ENCODE data around the gene BHLHE40.

Gene BHLHE40

DNA sequence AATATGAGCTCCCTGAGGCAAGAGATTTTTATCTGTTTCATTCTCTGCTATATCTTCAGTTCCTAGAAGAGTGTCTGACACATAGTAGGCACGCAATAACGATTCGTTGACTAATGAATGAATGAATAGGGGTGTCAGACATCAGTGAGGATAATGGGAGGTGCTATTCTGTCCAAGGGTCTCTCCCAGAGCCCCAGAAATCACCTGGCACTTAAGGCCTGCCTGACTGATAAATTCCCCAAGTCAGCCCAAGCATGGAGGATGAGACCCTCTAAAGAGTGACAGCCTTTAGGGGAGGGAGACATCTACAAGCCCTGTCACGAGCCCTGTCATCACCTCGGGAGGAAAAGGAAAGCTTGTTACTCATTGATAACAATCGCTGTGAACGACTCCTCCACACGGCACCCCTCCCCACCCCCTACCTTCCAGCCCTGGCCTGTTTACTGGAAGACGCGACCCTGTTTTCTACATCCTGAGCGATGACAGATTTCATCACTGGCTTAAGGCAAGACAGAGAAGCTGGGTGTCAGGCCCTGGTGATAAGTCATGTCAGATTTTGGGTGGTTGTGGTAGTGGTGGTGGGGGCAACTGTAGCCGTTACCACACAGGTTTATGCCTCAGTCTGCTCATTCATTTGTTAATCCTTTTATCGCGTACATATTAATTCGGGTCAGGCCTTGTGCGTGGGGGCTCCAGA lies 23.1 kb downstream of the BHLHE40 start:
- no peak for DNase-seq (ENCODE audit: low spot score)

DNA sequence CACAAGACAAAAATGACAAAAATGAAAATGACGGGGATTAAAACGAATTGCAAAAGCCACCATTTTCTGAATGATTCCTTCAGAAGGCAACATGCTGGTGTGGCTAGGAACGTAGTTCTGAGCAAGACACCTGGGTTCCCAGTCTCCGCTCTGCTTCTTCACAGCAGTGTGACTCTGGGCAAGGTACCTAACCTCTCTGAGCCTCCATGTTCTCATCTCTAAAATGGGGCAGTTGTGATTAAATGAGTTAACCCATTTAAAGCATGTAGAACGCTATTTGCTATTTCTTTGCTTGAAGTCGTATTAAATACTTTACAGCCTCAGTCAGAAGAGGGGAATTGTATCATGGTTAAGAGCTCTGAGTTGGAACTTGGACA lies 23.6 kb downstream of the BHLHE40 start:
- DNase-seq (ENCODE audit: low spot score) = no peak

DNA sequence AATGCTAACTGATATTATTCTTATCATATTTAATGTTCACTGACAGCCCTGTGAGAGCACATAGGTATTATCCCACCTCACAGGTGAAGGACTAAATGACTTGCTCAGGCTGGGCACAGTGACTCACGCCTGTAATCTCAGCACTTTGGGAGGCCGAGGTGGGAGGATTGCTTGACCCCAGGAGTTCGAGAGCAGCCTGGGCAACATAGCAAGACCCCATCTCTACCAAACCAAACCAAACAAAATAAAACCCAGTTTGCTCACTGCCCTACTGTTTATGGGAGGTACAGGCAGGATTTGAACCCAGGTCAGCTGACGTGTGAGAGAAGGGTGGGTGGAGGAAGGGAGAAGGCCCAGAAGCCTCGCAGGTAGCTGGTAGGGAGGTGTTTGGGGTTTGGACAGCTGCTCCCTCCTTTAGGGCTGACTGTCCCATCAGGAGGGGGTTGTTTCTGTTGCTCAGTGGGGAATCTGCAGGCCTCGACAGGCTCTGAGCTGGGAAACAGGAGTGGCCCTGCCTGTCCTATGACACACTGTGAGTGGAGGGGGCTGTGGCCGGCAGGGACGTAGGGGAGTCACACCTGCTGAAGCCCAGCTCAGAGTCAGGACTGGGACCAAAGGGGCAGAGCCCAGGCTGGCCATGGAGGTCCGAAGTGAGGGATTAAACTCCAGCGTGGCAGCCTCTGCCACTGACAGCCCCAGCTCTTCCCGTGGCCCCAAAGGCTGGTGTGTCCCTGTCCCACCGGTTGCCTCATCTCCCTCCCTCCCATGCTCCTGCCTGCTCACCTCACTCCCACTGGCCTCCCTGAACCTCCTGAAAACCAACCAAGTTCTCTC lies 25.3 kb downstream of the BHLHE40 start:
- no peak for DNase-seq (ENCODE audit: low spot score)

GRCh38 chr3:5005367-5005766 lies 26.1 kb downstream of the BHLHE40 start:
- DNase-seq (ENCODE audit: low spot score) = no peak

- DNase-seq (ENCODE audit: low spot score) = peak; percentile 36
These were observed 27.5 kb downstream of the BHLHE40 start for GRCh38 chr3:5006755-5007202.

DNA sequence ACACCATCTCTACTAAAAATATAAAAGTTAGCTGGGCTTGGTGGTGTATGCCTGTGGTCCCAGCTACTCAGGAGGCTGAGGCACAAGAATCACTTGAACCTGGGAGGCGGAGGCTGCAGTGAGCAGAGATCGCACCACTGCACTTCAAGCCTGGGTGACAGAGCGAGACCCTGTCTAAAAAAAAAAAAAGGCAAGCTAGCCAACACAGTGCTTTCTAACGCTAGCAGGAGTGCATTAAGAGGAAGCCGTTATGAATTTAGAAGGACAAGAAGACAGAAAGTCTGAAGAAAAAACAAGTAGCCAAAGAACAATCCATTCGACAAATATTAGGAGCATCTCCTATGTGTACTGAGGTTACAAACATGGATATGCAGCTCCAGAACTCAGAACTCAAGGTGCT lies 28.6 kb downstream of the BHLHE40 start:
- DNase-seq (ENCODE audit: low spot score) = no peak

DNA sequence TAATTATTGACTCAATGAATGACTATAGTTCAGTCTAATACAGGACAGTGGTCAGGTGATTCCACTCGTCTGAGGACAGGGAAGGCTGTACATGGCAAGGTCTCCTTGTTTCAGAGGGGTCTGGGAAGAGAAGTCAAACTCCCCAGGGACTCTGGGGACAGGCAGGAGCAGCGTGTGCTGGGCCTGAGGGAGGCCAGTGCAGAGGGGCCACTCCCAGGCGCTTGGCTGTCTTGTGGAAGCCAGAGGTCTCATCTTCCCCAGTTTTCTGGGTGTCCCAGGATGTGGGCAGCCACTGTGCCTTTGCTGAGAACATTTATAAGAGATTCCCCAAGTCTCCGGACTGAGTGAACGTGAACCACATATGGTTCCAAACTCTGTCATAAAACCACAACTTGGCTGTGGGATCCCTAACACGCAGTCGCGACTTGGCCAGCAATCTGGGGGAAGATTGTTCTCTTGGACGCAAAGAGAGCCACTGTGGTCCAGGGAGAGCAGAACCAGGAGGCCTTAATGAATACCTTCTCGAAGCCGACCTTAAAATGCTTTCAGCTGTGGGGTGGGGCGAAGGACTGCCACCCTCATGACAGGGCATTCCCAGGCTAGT lies 30.4 kb downstream of the BHLHE40 start:
- DNase-seq (ENCODE audit: low spot score) = no peak

GRCh38 chr3:5010140-5010539 lies 30.9 kb downstream of the BHLHE40 start:
- DNase-seq (ENCODE audit: low spot score) = no peak

GRCh38 chr3:5010706-5011554 lies 31.7 kb downstream of the BHLHE40 start:
- no peak for DNase-seq (ENCODE audit: low spot score)

DNA sequence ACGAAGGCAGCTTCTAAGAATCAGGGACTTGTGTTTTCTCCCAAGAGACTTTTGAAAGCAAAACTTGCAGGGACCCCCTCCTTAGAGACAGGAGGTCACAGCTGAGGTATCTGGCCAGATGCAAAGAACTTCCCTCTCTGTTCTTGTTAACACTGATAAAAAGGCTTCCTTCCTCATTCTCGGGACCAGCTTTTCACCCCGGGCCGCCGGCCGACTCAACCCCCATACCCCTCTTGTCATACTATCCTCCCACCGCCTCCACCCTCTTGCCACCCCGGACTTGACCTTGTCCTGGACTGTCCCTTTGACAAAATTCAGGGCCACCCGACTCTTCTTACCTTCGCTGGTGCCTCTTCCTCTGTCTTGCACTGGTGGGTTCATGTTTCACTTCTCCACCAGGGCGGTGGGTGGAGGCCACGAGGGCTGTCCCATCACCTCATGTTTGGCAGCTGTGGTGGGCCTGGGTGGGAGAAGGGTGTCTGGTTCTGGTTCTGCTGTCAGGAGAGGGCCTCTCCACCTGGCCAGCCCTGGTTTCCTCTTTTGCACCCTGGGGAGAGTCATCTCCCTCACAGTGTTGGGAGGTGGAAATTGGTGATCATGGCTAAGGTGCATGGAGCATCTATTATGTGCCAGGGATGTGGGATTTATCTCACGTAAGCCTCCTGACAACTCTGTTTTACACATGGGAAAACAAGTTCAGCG lies 32.5 kb downstream of the BHLHE40 start:
- DNase-seq (ENCODE audit: low spot score) = peak; percentile 83

DNA sequence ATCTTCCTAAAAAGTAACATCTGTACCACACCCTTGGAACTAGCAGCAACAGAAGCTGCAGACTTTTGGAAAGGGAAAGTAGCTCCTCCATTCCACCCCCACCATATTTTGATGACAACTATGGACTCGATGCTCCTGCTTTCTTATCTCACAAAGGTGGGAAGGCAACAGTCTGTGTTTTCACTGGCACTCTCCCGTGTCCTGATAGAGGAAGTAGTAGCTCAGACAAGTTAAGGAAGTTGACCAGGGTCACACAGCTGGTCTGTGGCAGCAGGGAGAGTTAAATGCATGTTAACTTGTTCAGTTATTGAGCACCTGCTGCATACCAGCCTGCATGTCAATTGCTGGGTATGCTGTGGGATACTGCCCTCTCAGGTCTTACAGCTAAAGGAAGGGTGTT lies 33.1 kb downstream of the BHLHE40 start:
- peak; percentile 32 for DNase-seq (ENCODE audit: low spot score)

- no peak for DNase-seq (ENCODE audit: low spot score)
These were observed 34.0 kb downstream of the BHLHE40 start for GRCh38 chr3:5013021-5013906.

DNA sequence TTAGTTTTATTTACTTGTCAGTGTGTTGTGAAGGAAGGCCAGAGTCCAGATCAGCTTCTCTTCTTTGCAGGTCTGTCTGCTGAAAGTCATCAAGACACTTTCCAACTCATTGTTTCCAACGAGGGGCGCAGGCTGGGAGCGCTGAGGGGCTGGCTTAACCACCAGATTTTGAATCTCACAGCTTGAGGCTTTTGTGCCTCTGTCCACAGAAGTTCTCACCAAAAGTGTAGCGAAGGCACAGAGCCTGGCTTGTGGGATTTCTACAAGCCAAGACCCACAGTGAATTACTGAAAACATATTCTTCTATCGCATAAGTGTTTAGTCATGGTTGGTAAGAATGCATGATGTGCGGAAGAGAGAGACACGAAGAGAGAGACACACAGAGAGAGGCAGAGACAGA lies 35.2 kb downstream of the BHLHE40 start:
- no peak for DNase-seq (ENCODE audit: low spot score)

DNA sequence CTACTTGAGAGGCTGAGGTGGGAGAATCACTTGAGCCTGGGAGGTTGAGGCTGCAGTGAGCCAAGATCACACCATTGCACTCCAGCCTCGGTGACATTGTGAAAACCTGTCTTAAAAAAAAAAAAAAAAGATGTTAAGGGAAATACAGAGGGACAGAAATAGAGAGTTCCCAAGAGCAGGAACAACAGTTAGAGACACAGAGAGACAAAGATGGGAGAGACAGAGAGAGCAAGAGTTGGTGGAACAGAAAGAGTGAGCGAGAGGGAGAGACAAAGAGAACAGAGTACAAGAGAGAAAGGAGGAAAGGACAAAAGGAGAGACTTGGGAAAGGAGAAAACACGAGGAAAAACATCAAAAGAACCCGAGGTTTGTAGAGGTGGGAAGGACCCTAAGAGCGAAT lies 35.8 kb downstream of the BHLHE40 start:
- no peak for DNase-seq (ENCODE audit: low spot score)

DNA sequence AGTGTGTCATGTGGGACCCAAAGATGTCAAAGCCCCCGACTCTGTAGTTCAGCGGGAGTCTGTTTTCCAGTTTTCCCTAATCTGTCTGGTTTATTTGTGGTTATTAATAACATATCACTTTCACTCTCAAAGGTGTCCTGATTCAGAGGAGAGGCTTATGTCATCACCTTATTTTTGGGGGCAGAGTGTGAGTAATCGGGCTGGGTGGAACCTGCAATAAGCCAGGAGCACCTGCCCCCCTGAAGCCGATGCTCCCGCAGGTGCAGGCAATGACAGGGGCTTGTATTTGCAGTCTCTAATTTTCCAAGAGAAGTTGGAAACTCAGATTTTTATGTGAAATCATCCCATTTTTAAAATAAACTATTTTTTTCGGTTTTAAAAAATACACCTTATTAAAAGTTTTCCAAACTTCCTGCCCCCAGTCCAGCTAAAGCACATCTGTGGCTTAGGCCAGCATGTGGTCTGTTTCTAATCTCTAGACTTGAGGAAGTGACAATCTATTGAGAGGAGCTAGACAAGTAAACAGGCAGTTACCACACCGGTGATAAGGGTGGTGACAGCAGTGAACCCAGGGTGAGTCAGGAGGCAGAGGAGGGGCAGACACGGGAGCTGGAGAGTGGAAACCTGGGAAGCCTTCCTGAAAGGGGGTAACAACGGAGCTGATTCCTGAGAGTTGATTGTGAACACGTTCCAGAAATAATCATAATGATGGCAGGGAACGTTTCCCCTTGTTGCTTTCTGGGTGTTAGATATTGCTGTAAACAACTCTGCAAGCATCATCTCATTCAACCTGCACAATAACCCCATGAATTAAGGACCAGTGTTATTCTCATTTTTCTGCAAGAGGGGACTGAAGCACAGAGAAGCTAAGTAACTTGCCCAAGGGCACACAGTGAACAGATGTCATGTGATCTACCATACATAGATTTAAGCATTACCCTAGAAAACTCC lies 37.2 kb downstream of the BHLHE40 start:
- DNase-seq (ENCODE audit: low spot score) = no peak

DNA sequence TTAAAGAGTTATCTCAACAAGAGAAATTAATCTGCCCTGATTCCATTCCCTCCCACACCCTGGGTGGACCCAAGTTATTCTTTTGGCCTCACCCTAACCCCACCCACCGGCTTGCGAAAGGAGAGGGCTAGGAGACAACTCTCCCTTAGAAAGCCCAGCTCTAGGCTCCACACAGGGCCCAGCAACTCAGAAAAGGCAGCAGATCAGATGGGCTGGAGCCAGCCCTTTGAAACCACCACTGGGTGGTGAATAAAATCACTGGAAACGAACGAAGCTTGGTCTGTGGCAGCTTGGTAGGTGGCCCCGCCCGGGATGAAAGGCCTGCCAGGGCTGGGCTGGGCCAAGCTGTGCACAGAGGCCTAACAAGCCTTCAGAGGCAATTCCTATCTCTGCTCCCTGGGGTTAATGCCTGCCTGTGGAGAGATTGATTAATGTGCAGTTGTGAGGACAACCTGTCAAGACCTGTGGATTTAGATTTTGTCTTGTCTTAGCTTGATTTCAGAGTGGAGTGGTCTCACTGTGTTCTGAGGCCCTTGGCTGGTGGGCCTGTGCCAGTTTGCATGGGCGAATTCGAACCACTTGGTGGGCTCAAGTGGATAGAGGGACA lies 38.8 kb downstream of the BHLHE40 start:
- DNase-seq (ENCODE audit: low spot score) = no peak

- no peak for DNase-seq (ENCODE audit: low spot score)
These were observed 40.4 kb downstream of the BHLHE40 start for GRCh38 chr3:5019411-5020241.

GRCh38 chr3:5020242-5020722 lies 41.0 kb downstream of the BHLHE40 start:
- no peak for DNase-seq (ENCODE audit: low spot score)

All from germinal center (tissue), 1 donor.